CD4-positive, alpha-beta T cell (primary cell): ENCODE results near the gene EDEM2. TPM values are rescaled to one million over a fixed set of nuclear protein-coding genes. Genes with fewer than 3 reads are reported as not detected.

Experiments
- ATAC-seq: fragments of 200-7000 bp; cut with Tn5 transposase; one replicate; pipeline ENCODE4 v1.10.0; 2022; ENCODE audit warnings: mild to moderate bottlenecking; ENCODE audit not compliant: poor library complexity
- CTCF ChIA-PET: fragments of 350-600 bp; sonication (Branson Sonifier 250); formaldehyde crosslinking; loops from one replicate; lab custom pipeline; 2021; ENCODE audit warnings: antibody characterized with exemption, inconsistent platforms; lab: Charles Lee
- POLR2A ChIA-PET: fragments of 350-600 bp; sonication (Branson Sonifier 250); formaldehyde crosslinking; loops from one replicate; lab custom pipeline; 2021; ENCODE audit warnings: antibody characterized with exemption, inconsistent platforms; lab: Charles Lee
- DNase-seq, 14 experiments: peaks; one replicate each; pipeline ENCODE4 v3.0.0-alpha.2; 2013 to 2020; ENCODE audit warnings: mixed read lengths in 2 of 14
- H3K27ac ChIP-seq, 2 donors: one replicate each; pipeline versions ENCODE4 v1.5.1 to v1.7.0; 2013; ENCODE audit warnings: low read length in 2 of 2, low read depth in 1 of 2, mild to moderate bottlenecking in 1 of 2
- H3K27me3 ChIP-seq, 2 experiments: 1 replicate in 1 of 2; 2 replicates in 1 of 2; pipeline versions ENCODE4 v1.6.1 to v1.7.0; 2013; ENCODE audit warnings: low read length in 2 of 2, control low read depth in 1 of 2, mild to moderate bottlenecking in 1 of 2, moderate library complexity in 1 of 2; ENCODE audit not compliant: insufficient read depth in 2 of 2, control insufficient read depth in 1 of 2
- H3K36me3 ChIP-seq: one replicate; pipeline ENCODE4 v1.6.1; 2013; ENCODE audit warnings: low read length, control low read depth; ENCODE audit not compliant: insufficient read depth
- H3K4me1 ChIP-seq: one replicate; pipeline ENCODE4 v1.6.1; 2013; ENCODE audit warnings: low read length, control low read depth; ENCODE audit not compliant: insufficient read depth
- H3K4me3 ChIP-seq: one replicate; pipeline ENCODE4 v1.5.1; 2013; ENCODE audit warnings: mild to moderate bottlenecking, low read length, moderate library complexity
- H3K9me3 ChIP-seq, 2 experiments: 1 replicate in 1 of 2; 2 replicates in 1 of 2; pipeline versions ENCODE4 v1.6.1 to v1.7.0; 2013; ENCODE audit warnings: low read length in 2 of 2, mild to moderate bottlenecking in 2 of 2, control low read depth in 1 of 2, moderate library complexity in 1 of 2; ENCODE audit not compliant: control insufficient read depth in 1 of 2, insufficient read depth in 1 of 2
- H3K27ac Mint-ChIP-seq: one replicate; pipeline ENCODE4 v1.8.0; 2020; ENCODE audit warnings: mixed read lengths
- H3K27me3 Mint-ChIP-seq: one replicate; pipeline ENCODE4 v1.8.0; 2021; ENCODE audit warnings: mixed read lengths
- H3K36me3 Mint-ChIP-seq: one replicate; pipeline ENCODE4 v1.8.0; 2021; ENCODE audit warnings: low read depth, mixed read lengths
- H3K4me1 Mint-ChIP-seq: one replicate; pipeline ENCODE4 v1.8.0; 2021; ENCODE audit warnings: low read depth, mixed read lengths
- H3K4me3 Mint-ChIP-seq: one replicate; pipeline ENCODE4 v1.8.0; 2020; ENCODE audit warnings: mild to moderate bottlenecking, mixed read lengths
- H3K9me3 Mint-ChIP-seq: one replicate; pipeline ENCODE4 v1.8.0; 2020; ENCODE audit warnings: mixed read lengths
- CTCF ChIP-seq: fragments of 200-600 bp; IDR thresholded peaks from one replicate; pipeline ENCODE4 v1.8.0; 2022; ENCODE audit warnings: antibody characterized with exemption, mild to moderate bottlenecking
- intact Hi-C, 2 experiments: fragments of 100-400 bp; cut with DNase I in 1 of 2; cut with micrococcal nuclease in 1 of 2; formaldehyde crosslinking; loops; one replicate each; pipeline versions ENCODE4 v1.15.1 to v1.9.0; 2023 to 2025; cut with DNase I, micrococcal nuclease
- total RNA-seq, 174 experiments: library from RNA in 2 of 174; stranded (reverse) in 2 of 174; gene quantifications; one replicate each; pipeline ENCODE4 v1.2.3 and lab custom pipeline; 2021 to 2026

Gene EDEM2
- total RNA-seq, 2 experiments from 2014 or later, result 12.2 to 12.6 TPM

- Histone ChIP-seq H3K4me3 (no peak overlapping the region), H3K9me3 (no peaks in the 10 kb centered on the region), H3K4me1 (no peaks in the 10 kb centered on the region), H3K27ac (no peak overlapping the region), H3K36me3 (peaks cover 20% of the 10 kb centered on the region), H3K27me3 (no peaks in the 10 kb centered on the region)
- H3K4me1 Mint-ChIP-seq, result no peaks in the 10 kb centered on the region
- DNase-seq, result no peak
- H3K27ac Mint-ChIP-seq, result no peak overlapping the region
- no peak for TF ChIP-seq CTCF
- intact Hi-C loops, result no loop called here
- no peak for ATAC-seq
- ChIA-PET POLR2A (no interaction called here), CTCF (interaction anchor here (0.9 to 1.4 kb wide), 2 partner anchors 15 kb away, joined by 4 read pairs; no protein-coding TSS in a partner anchor)
- H3K36me3 Mint-ChIP-seq, result peaks cover 51% of the 10 kb centered on the region
- H3K27me3 Mint-ChIP-seq, result no peaks in the 10 kb centered on the region
- H3K9me3 Mint-ChIP-seq, result no peaks in the 10 kb centered on the region
- H3K4me3 Mint-ChIP-seq, result no peak overlapping the region
These were observed 35.8 kb downstream of the EDEM2 start for GRCh38 chr20:35111141-35111888.

DNA sequence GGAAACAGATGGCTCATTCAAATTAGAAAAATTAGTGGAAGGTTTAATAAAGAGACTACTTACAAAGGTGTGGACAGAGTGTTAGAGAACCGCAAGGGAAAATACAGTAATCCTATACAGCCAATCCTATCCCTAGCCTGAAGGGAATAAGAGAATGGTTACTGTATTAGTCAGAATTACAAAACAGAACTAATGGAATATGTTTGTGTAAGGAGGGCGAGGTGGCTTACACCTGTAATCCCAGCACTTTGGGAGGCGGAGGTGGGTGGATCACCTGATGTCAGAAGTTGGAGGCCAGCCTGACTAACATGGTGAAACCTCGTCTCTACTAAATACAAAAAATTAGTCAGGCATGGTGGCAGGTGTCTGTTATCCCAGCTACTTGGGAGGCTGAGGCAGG is 38.2 kb downstream of the EDEM2 start:
- intact Hi-C loops, result no loop called here
- peaks cover 6% of the 10 kb centered on the region for H3K36me3 ChIP-seq
- ATAC-seq (no peak), DNase-seq (no peak)
- H3K4me3 ChIP-seq, result no peak overlapping the region
- no peak overlapping the region for H3K4me3 Mint-ChIP-seq
- no peaks in the 10 kb centered on the region for H3K9me3 Mint-ChIP-seq
- no peaks in the 10 kb centered on the region for H3K9me3 ChIP-seq
- ChIA-PET POLR2A (no interaction called here), CTCF (no interaction called here)
- peaks cover 31% of the 10 kb centered on the region for H3K36me3 Mint-ChIP-seq
- no peak overlapping the region for H3K27ac ChIP-seq
- no peak overlapping the region for H3K27ac Mint-ChIP-seq
- no peaks in the 10 kb centered on the region for H3K27me3 Mint-ChIP-seq
- TF ChIP-seq CTCF, result no peak
- H3K27me3 ChIP-seq, result no peaks in the 10 kb centered on the region
- H3K4me1 Mint-ChIP-seq, result no peaks in the 10 kb centered on the region
- no peaks in the 10 kb centered on the region for H3K4me1 ChIP-seq

DNA sequence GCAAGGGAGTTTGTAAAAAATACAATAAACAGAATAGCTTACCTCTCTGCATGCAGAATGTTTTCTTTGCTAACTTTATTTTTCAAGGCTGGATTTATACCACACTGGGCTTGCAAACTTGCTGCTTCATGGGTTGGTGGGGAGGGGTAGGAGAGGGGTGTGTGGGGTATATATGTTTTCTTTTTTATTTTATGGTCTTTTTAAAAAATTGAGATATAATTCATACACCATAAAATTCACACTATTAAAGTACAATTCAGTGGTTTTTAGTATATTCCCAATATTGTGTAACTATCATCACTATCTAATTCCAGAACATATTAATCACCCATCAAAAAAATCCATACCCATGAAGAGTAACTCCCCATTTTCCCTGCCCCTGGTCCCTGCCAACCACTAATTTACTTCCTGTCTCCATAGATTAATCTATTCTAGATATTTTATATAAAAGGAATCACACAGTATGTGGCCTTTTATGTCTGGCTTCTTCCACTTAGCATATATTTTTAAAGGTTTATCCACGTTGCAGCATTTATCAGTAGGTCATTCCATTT is 40.2 kb downstream of the EDEM2 start:
- Mint-ChIP-seq H3K27ac (no peak overlapping the region), H3K4me3 (no peak overlapping the region), H3K27me3 (no peaks in the 10 kb centered on the region), H3K36me3 (peaks cover 17% of the 10 kb centered on the region), H3K9me3 (no peaks in the 10 kb centered on the region), H3K4me1 (no peaks in the 10 kb centered on the region)
- intact Hi-C loops, result no loop called here
- no peak for DNase-seq
- Histone ChIP-seq H3K27me3 (no peaks in the 10 kb centered on the region), H3K9me3 (no peaks in the 10 kb centered on the region), H3K4me3 (no peak overlapping the region), H3K36me3 (peaks cover 6% of the 10 kb centered on the region), H3K27ac (no peak overlapping the region), H3K4me1 (no peaks in the 10 kb centered on the region)
- TF ChIP-seq CTCF, result no peak
- ATAC-seq, result no peak
- CTCF ChIA-PET, result interaction anchor here (1.4 kb wide), 1 partner anchor 11 kb away, joined by 4 read pairs; no protein-coding TSS in a partner anchor
- POLR2A ChIA-PET, result no interaction called here
